Erythroblast (primary cell): Measurements from ENCODE around the gene ITPR1.

ENCODE experiments used
- GATA1 ChIP-seq: IDR thresholded peaks from 2 replicates; pipeline ENCODE4 v1.6.1; 2011; ENCODE audit warnings: low read depth, mild to moderate bottlenecking, control low read depth, low read length, moderate library complexity
- POLR2A ChIP-seq: IDR thresholded peaks from 2 replicates; pipeline ENCODE4 v1.6.1; 2011; ENCODE audit warnings: mild to moderate bottlenecking, low read length

- TF ChIP-seq POLR2A (no peak), GATA1 (no peak)
These were observed 136.2 kb downstream of the ITPR1 start for GRCh38 chr3:4629095-4630007.
